Choroid plexus epithelial cell (primary cell): ENCODE data around the gene TVP23A.
A peak's percentile ranks its signal among the peaks of the same experiment; 100 is the strongest.

ENCODE experiments used
- DNase-seq: peaks from one replicate; pipeline ENCODE4 v3.0.0-alpha.2; 2010; ENCODE audit warnings: low read depth
- H3K4me3 ChIP-seq: 2 replicates; pipeline ENCODE4 v1.5.1; 2011; ENCODE audit warnings: low read depth, mild to moderate bottlenecking, control low read depth, low read length, moderate library complexity
- CTCF ChIP-seq: conservative IDR thresholded peaks from 2 replicates; pipeline ENCODE4 v1.5.1; 2011; ENCODE audit warnings: low read depth, mild to moderate bottlenecking, control low read depth, inconsistent platforms, low read length, moderate library complexity

The TVP23A gene

GRCh38 chr16:10760858-10761257 is 57.7 kb downstream of the TVP23A start:
- DNase-seq, result no peak
- H3K4me3 ChIP-seq, result no peak overlapping the region
- no peak for TF ChIP-seq CTCF

GRCh38 chr16:10756574-10756973 is 62.0 kb downstream of the TVP23A start:
- peak; percentile 56 for DNase-seq
- H3K4me3 ChIP-seq, result no peak overlapping the region
- TF ChIP-seq CTCF, result no peak

- H3K4me3 ChIP-seq, result no peak overlapping the region
- TF ChIP-seq CTCF, result no peak
- peak; percentile 65 for DNase-seq
Observed at GRCh38 chr16:10754941-10755340, 63.7 kb downstream of the TVP23A start.

GRCh38 chr16:10753670-10754069 is 64.9 kb downstream of the TVP23A start:
- no peak for TF ChIP-seq CTCF
- no peak overlapping the region for H3K4me3 ChIP-seq
- no peak for DNase-seq

GRCh38 chr16:10752843-10753523 is 65.6 kb downstream of the TVP23A start:
- H3K4me3 ChIP-seq, result no peak overlapping the region
- no peak for TF ChIP-seq CTCF
- no peak for DNase-seq

GRCh38 chr16:10751291-10751697 is 67.3 kb downstream of the TVP23A start:
- DNase-seq, result no peak
- TF ChIP-seq CTCF, result no peak
- no peak overlapping the region for H3K4me3 ChIP-seq

GRCh38 chr16:10750793-10751192 is 67.8 kb downstream of the TVP23A start:
- no peak for DNase-seq
- no peak overlapping the region for H3K4me3 ChIP-seq
- no peak for TF ChIP-seq CTCF
